GM19395 (cell line): ENCODE measurements around the gene ATXN1.

Experiments
- ATAC-seq: cut with Tn5 transposase; IDR thresholded peaks from one replicate; pipeline ENCODE4 v1.9.1; 2021; ENCODE audit warnings: mild to moderate bottlenecking, moderate library complexity; ENCODE audit not compliant: unreplicated experiment

The ATXN1 gene

DNA sequence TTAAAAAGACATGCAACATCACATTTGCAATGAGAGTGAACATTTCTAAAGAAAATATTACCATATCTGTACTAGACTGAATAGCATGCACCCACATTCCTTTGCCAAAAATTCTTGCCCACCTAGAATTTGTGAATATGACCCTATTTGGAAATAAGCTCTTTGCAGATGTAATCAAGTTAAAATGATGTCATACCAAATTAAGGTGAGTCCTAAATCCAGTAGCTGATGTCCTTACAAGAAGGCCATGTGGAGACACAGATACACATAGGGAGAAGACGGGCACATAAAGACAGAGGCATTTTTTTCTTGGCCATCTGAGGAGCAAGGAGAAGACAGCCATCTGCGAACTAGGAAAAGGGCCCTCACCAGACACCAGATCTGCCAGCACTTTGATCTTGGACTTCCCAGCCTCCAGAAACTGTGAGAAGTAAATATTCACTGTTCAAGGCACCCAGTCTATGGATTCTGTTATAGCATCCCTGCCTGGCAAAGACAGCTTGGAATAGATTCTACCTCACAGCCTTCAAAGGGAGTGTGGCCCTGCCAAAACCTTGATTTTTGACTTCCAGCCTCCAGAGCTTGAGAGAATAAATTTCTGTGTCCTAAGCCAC lies 22.8 kb upstream of the ATXN1 start:
- ATAC-seq: no peak

DNA sequence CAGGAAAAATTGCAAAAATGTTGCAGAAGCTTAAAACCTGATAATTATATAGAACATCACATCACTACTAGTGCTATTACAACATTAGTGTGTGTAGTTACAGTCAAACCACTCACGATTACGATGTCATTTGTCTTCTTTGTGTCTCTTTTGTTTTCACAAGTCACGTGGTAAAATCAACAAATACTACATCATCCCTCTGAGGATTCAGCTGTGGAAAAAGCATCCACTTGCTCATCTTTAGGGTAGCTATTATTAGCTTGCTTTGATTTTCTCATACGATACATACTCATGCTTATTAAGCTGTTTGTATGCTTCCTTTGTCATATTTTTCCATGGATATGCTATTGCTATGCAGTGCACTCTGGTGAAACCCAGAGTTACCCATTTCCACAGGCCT lies 22.2 kb upstream of the ATXN1 start:
- no peak for ATAC-seq

DNA sequence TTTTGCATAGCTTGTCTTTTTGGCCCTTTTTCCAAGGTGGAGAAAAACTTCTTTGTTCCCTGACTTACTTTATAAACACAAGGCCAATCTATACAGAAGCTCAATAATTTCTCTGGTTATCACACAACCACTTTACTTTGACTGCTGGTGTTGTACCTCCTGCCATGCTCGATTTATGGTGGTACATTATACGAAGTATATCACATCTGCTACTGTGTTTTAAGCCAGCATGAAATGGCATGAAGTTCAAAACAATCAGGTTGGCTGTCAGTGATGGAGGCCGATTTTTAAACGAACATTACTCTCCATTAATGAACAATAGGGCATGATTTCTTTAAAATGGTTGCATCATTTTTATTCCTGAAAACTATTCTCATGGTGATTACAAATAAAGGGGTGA lies 21.0 kb upstream of the ATXN1 start:
- ATAC-seq: no peak

DNA sequence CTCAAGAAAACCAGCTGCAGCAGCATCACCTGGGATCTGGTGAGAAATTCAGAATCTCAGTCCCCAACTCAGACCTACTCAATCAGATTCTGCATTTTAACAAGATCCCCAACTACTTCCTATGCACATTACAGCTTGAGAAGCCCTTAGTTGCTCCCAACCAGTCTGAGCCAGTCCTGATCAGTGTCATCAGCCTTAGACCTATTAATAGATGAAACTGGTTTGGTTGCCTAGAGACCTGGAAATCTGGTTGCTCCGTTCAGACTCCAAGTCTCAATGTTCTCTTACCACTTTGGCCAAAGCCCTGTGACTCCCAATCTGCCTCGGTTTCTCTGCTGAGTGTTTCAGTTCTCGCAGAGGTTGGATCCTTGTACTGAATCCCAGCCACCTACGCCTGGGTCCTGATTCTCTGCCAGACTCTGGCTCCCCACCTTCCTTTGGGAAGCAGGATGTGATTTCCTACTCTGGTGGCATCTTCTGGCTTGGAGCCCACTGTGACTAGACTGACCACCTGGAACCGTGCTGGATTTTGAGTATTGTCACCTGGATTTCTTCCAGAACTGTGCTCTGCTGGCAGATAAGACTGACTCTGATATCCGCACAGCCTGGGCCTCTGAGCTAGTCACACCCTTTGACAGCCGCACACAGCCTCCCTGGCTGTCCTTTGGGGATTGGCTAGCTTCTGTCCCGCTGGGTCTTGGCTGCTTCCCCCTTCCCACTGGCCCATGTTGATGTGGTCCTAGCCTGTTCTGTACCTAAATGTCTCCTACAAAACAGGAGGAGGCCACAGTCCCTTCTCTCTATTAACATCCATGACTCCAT lies 20.3 kb upstream of the ATXN1 start:
- no peak for ATAC-seq

DNA sequence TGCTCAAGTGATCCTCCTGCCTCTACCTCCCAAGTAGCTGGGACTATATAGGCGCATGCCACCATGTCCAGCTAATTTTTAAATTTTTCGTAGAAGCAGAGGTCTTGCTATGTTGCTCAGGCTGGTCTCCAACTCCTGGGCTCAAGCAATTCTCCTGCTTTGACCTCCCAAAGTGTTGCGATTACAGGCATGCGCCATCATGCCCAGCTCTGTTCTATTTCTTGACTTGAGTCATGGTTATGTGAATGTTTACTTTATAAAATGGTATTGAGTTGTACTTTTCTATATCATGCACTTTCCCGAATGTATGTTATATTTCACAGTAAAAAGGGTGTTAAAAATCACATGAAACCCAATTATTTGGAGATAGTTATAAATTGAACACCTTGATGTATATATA lies 17.3 kb upstream of the ATXN1 start:
- no peak for ATAC-seq

DNA sequence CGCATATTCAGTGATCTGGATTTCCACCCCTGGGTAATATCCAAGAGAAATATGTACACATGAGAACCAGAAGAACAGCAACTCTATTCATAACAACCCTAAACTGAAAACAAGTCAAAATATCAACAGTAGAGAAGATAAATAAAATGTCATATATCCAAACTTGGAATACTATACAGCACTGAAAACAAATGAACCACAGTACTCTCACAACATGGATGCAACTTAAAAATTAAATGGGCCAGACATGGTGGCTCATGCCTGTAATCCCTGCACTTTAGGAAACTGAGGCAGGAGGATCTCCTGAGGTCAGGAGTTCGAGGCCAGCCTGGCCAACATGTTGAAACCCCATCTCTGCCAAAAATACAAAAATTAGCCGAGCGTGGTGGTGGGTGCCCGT lies 16.5 kb upstream of the ATXN1 start:
- no peak for ATAC-seq

DNA sequence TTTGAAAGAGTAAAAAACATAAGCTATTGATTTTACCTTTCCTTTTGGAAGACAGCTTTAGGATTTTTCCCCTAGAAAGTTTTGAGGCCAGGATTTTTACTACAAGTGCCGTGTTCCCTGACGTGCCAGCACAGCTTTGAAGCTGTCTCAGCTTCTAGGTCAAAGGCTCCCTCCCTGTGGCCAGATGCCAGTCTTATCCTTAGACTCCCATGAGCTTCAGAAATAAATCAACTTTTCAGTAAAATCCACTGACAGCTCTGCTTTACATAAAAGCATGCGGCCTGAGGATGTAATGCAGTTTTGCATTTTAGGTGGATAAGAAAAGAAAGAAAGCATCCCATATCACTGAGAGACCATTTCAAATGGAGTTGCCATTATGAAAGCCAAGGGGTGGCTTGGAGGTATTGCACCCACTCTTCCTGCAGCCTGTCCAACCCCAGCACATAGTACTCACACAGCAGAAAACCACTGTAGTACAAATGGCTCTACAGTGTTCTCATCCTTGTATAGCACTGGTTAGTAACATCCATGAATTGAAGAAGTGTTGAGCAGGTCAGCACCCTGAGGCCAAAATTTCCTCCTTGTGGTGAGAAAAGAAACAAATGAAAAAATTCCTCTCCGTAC lies 15.2 kb upstream of the ATXN1 start:
- ATAC-seq: no peak

DNA sequence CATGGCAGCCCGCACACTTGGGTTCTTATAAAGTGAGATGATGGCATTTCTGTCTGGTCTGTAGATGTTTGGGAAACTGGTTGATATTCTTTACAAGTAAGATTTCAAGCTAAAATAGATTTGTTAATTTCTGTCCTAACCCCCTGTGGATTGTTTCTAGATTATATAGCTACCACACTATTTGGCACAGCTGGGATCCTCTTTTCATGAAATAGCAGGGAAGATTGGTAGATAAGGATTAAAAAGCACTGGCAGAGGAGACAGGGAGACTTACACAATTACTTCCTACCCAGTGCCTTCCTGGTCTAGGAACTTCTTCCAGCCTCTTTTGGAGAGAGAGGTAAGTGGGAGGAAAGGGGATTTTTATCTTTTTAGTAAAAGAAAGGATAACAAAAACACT lies 13.2 kb upstream of the ATXN1 start:
- ATAC-seq: no peak

DNA sequence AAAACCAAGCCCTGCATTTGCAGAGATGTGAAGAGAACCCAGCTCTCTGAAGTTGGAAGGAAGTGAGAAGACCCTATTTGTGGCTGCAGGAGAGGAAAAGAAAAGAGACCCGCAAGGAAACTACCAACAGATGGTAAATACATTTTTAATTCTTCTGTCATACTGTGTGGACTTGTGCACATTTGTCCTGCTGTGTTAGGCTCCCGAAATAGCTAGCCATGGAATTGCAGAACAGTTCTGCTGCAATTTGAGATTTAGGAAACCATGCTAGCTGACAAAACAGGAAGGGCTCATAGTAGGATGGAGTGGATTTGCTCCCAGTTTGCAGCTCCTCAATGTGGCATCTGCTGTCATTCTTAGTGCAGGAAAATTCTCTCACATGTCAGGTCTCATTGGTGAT lies 12.1 kb upstream of the ATXN1 start:
- no peak for ATAC-seq

DNA sequence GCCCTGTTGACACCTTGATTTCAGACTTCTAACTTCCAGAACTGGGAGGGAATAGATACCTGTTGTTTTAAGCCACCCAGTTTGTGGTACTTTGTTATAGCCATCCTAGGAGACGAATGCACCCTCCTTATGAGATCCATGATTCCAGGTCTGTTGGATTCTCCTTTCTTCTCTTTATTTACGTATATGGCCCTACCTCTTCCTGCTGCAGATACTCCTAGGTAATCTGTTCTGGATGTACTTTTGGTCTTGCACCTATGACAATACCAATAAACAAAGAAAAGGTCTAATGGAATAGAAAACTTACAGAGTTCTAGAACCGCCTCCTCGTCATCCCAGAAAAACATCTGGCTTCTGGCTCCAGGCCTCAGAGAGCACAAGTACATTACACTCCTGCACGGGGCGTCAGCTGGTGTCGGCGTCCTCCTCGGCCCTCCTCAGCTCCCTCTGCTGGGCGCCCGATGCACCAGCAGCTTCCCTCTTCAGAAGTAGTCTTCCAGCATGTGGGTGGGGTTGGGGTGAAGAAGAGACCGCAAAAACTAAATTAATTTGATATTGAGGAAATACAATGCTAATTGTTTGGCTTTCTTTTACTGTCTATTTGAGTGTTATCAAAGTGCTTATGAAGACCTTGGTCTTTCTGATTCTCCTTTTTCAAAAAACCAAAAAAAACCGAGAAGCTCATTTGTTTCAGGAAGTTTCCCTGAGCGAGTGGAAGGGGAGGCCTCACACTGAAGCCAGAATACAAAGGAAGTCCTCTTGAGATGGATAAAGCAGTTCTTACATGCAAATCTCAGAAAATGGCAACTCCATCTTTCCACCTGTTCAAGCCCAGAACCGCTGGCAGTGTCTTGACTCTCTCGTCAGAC lies 9.7 kb upstream of the ATXN1 start:
- peak; percentile 84 for ATAC-seq

DNA sequence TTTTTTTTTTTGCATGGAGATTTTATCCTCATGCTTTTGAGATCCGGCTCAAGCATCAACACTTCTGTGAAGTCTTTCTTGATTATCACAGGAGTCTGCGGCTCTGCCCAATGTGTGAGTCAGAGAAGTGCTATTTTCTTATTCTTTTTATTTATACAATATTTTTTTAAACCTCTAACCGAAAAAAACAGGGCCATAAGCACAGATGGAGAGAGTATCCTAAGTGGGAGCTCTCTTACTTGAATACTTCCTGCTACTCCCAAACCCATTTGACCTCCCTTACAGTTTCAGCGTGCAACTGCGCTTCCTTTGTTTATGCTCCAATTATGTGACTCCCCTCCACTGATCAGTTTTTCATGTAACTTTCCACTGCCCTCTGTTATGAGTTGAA lies 8.7 kb upstream of the ATXN1 start:
- no peak for ATAC-seq

DNA sequence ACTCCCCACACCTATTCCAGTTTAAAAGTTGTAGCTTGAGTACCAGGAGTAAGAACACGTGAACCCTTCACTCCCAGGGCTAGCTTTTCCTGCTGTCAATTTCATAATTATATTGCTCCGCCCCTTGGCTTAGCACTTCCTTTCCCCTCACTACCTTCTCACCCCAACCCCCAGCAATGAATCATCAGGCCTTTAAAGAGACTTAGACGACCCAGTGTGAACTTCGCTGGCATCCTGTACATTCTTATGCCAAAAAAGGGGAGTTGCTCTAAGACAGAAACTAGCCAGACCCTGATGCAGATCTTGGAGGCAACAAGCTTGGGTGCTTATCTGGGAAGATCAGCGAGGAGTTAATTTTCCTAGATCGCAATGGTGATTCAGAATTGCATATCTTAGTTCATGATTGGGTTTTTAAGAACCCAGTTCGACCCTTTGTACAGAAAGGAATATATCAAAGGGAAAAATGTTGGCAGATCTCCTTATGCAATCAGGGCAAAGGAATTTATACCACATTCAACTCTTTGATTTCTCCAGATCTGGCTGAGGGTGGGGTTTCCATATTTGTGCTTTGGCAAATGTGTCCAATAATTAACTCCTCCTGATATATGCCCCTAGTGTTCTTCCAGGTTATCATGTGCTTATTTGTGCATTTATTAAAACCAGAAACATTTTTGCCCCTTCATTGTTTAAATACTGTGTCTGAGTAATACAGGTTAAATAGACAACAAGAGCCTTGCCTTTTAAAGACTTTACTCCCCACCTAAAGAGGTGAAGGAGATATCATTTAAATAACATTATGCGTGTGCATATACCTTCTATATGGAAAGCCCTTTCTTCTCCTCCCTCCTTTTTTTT lies 8.1 kb upstream of the ATXN1 start:
- ATAC-seq: peak; percentile 59

DNA sequence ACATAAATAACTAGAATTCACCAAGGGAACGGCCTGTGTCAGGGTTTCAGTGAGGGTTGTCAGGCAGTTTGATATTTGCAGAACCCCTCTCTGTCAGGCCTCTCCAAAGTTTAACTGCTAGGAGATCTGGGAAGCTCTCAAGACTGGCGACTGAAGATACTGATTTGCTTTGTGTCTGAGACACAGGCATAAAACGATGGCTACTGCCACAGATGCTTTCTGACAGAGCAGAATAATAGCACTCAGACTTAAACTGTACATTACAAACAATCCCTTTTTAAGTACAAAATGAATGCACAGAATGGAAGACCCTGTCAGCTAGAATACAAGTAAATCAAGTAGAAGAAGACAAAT lies 7.2 kb upstream of the ATXN1 start:
- no peak for ATAC-seq

DNA sequence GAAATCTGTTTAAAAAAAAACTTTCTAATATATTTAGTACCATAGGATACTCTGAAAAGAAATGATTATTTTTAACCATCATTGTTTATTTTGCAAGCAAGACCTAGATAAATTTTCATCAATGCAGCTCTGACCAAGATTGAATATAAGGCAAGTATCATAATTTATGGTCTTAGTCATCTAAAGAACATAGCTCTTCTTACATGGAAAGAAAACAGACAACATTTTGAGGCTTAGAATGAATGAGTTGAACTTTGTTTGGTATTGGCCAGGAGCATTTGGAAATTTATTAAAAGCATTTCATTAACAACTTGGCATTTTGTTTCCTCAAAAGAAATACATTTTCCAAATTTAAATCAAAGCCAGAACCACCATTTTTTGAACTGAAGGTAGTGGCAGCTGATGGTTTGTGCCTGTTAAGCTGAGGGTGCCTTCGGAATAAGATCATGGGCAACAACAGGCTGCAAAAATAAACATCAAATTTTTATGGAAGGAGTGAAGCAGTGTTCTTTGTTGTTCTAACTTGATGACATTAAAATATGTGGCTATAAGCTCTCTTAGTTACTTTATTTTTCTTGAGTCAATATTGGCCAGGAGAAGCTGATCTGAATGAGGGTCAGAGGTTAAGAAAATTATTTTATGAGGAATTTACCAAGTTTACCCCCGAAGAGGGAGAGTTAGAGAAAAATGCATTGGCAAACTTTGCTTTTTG lies 6.7 kb upstream of the ATXN1 start:
- ATAC-seq: no peak

DNA sequence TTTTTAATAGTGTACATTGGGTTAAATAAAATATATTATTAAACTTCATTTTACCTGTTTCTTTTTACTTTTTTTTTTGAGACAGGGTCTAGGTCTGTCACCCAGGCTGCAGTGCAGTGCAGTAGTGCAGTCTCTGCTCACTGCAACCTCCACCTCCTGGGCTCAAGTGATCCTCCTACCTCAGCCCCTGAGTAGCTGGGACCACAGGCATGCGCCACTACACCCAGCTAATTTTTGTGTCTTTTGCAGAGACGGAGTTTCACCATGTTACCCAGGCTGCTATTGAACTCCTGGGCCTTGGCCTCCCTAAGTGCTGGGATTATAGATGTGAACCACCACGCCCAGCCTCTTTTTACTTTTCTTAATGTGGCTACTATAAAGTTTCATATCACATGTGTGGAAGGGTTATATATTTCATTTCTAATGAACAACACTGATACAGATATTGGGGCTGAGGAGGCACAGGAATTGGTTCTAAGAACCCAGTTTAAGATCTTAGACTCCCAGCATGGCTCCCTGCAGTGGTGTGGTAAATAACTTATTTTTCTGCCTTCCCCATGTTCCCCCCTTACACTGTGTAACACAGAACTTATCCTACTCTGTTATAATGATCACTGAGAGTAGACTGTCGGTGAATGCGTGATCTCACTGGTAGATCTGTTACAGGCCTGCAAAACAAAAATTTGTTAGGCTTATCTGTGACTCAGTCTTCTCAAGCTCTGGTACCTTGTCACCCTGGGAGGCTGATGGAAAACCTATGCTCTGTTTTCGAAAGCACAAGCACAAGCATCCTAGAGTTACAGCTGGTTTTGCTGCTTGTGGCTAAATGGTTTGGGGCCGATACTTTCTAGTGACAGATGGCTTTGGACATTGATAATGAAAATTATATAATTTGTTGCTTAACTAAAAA lies 5.8 kb upstream of the ATXN1 start:
- no peak for ATAC-seq

DNA sequence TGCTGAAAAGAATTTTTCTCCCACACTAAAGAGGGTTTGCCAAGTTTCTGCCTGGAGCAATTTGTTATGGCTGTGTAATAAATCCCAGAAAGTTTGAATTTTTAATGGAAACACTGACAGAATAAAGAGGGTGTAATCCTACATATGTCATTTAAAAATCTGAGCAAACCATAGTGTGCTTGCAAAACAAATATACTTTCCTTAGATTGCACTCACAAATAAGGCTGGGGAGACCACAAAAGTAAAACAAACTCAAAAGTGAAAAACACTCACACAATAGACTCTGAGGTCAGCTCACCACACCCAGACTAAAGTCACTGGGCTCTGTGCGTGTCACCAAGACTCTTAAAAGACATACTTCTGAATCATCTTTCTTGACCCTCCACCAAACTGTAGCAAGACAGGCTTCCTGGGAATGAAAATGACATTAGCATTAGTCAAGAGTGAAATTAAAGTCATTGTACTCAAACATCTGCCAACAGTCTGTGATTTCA lies 4.8 kb upstream of the ATXN1 start:
- no peak for ATAC-seq

DNA sequence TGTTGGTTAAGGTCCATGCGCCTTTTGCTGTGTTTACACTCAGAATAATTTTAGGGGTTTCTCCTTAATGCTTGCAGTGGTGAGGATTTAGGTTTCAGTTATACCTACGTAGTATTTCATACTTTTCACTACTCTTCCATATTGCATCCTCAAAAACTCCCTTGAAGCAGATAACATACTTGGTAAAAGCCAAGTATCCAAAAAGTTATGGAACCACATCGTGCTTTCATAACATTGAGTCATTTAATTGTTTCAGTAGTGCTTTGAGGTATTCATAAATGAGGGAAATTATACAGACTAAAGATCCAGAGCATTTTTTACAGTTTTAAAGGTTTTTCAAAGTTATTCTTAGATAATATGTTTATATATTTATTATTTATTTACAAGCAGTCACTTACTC lies 4.0 kb upstream of the ATXN1 start:
- ATAC-seq: no peak

DNA sequence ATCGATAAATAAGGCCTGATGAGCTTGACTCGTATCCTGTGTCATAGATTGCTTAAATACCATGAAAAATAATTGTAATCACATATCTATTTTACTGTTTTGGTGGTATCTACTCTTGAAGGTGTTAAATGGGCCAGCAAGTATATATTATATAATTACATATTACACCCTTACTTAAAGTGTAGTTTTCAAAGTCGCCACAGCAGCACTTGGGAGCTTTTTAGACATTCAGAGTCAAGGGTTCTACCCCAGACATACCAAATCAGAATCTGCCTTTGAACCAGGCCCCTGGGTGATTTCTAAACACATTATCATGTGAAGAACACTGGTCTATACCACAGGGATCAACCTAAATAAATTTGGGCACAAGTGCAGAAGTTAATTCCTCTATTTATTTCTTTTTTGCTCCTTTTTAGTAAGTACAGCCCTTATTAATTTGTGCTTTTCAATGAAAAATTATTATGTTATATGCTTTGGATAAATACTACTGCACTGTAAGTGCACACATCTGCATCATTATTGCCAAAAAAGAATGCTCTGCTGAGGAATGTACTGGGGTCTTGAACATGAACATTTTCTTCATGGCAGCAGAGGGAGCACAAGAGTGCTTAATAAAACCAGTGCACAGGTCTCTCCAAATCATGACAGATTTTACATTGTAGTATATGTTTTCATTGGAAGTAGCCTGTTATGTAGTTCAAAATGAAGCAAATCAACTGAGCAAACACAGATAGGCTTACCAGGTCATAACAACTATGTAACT lies 3.1 kb upstream of the ATXN1 start:
- ATAC-seq: no peak
